ENCODE results near the gene PLAGL2. TPM values are rescaled to one million over a fixed set of nuclear protein-coding genes. Genes with fewer than 3 reads are reported as not detected.

PLAGL2 gene
- total and polyA plus RNA-seq, 2 experiments from 2014 or later: 13.2 to 28.2 TPM

DNA sequence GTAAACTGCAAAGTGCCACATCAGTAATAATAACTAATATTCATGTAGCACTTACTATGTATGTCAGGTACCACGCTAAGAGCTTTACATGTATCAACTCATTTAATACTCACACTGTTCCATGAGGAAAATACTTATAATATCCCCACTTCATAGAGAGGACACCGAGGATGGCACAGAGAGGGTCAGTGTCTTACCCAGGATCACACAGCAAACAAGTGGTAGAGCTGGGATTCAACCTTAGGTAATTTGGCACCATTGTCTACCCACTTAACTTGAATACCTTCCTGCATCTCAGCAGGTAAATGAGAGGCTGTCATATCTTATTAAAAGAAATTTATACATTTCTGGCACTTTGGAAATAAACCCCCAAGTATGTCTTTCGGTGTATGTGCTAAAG is 8.2 kb upstream of the PLAGL2 start:
- ATAC-seq (no peak), DNase-seq (ENCODE audit: low spot score) (no peak)
- no peaks in the 10 kb centered on the region for H3K4me1 ChIP-seq (ENCODE audit: insufficient read depth)
- peaks cover 63% of the 10 kb centered on the region for H3K36me3 ChIP-seq (ENCODE audit: insufficient read depth)
- no peaks in the 10 kb centered on the region for H3K4me1 Mint-ChIP-seq
- H3K27me3 ChIP-seq (ENCODE audit: insufficient read depth): no peaks in the 10 kb centered on the region
- H3K27me3 Mint-ChIP-seq (ENCODE audit: insufficient read depth, low read depth, poor library complexity): no peaks in the 10 kb centered on the region
- H3K4me3 ChIP-seq: no peak overlapping the region
- no peaks in the 10 kb centered on the region for H3K9me3 Mint-ChIP-seq
- no peak for TF ChIP-seq NANOG (IDR thresholded peaks at IDR 0.05; ENCODE audit: borderline replicate concordance)
- no peak for TF ChIP-seq EZH2phosphoT487 (IDR thresholded peaks at IDR 0.05; ENCODE audit: unreplicated experiment)
- no peak for TF ChIP-seq ZNF114 (CRISPR knock-in tag; IDR thresholded peaks at IDR 0.05)
- TF ChIP-seq EZH2 (IDR thresholded peaks at IDR 0.05; ENCODE audit: low read depth, unreplicated experiment): no peak
- TF ChIP-seq, protein P1, sequence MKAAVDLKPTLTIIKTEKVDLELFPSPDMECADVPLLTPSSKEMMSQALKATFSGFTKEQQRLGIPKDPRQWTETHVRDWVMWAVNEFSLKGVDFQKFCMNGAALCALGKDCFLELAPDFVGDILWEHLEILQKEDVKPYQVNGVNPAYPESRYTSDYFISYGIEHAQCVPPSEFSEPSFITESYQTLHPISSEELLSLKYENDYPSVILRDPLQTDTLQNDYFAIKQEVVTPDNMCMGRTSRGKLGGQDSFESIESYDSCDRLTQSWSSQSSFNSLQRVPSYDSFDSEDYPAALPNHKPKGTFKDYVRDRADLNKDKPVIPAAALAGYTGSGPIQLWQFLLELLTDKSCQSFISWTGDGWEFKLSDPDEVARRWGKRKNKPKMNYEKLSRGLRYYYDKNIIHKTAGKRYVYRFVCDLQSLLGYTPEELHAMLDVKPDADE (IDR thresholded peaks at IDR 0.05): no peak
- TF ChIP-seq, protein P2, sequence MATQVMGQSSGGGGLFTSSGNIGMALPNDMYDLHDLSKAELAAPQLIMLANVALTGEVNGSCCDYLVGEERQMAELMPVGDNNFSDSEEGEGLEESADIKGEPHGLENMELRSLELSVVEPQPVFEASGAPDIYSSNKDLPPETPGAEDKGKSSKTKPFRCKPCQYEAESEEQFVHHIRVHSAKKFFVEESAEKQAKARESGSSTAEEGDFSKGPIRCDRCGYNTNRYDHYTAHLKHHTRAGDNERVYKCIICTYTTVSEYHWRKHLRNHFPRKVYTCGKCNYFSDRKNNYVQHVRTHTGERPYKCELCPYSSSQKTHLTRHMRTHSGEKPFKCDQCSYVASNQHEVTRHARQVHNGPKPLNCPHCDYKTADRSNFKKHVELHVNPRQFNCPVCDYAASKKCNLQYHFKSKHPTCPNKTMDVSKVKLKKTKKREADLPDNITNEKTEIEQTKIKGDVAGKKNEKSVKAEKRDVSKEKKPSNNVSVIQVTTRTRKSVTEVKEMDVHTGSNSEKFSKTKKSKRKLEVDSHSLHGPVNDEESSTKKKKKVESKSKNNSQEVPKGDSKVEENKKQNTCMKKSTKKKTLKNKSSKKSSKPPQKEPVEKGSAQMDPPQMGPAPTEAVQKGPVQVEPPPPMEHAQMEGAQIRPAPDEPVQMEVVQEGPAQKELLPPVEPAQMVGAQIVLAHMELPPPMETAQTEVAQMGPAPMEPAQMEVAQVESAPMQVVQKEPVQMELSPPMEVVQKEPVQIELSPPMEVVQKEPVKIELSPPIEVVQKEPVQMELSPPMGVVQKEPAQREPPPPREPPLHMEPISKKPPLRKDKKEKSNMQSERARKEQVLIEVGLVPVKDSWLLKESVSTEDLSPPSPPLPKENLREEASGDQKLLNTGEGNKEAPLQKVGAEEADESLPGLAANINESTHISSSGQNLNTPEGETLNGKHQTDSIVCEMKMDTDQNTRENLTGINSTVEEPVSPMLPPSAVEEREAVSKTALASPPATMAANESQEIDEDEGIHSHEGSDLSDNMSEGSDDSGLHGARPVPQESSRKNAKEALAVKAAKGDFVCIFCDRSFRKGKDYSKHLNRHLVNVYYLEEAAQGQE (IDR thresholded peaks at IDR 0.05; ENCODE audit: unreplicated experiment): no peak
- TF ChIP-seq POLR2AphosphoS5 (IDR thresholded peaks at IDR 0.05; ENCODE audit: low read depth): no peak
- TF ChIP-seq ZNF331 (CRISPR knock-in tag; IDR thresholded peaks at IDR 0.05; ENCODE audit: low read depth): no peak
- TF ChIP-seq CREB1 (CRISPR knock-in tag; IDR thresholded peaks at IDR 0.05; ENCODE audit: low read depth): no peak
- TF ChIP-seq, protein P3, sequence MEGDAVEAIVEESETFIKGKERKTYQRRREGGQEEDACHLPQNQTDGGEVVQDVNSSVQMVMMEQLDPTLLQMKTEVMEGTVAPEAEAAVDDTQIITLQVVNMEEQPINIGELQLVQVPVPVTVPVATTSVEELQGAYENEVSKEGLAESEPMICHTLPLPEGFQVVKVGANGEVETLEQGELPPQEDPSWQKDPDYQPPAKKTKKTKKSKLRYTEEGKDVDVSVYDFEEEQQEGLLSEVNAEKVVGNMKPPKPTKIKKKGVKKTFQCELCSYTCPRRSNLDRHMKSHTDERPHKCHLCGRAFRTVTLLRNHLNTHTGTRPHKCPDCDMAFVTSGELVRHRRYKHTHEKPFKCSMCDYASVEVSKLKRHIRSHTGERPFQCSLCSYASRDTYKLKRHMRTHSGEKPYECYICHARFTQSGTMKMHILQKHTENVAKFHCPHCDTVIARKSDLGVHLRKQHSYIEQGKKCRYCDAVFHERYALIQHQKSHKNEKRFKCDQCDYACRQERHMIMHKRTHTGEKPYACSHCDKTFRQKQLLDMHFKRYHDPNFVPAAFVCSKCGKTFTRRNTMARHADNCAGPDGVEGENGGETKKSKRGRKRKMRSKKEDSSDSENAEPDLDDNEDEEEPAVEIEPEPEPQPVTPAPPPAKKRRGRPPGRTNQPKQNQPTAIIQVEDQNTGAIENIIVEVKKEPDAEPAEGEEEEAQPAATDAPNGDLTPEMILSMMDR (conservative IDR thresholded peaks at IDR 0.05; ENCODE audit: low read depth in 2 of 2): no peak
- TF ChIP-seq, protein P4, sequence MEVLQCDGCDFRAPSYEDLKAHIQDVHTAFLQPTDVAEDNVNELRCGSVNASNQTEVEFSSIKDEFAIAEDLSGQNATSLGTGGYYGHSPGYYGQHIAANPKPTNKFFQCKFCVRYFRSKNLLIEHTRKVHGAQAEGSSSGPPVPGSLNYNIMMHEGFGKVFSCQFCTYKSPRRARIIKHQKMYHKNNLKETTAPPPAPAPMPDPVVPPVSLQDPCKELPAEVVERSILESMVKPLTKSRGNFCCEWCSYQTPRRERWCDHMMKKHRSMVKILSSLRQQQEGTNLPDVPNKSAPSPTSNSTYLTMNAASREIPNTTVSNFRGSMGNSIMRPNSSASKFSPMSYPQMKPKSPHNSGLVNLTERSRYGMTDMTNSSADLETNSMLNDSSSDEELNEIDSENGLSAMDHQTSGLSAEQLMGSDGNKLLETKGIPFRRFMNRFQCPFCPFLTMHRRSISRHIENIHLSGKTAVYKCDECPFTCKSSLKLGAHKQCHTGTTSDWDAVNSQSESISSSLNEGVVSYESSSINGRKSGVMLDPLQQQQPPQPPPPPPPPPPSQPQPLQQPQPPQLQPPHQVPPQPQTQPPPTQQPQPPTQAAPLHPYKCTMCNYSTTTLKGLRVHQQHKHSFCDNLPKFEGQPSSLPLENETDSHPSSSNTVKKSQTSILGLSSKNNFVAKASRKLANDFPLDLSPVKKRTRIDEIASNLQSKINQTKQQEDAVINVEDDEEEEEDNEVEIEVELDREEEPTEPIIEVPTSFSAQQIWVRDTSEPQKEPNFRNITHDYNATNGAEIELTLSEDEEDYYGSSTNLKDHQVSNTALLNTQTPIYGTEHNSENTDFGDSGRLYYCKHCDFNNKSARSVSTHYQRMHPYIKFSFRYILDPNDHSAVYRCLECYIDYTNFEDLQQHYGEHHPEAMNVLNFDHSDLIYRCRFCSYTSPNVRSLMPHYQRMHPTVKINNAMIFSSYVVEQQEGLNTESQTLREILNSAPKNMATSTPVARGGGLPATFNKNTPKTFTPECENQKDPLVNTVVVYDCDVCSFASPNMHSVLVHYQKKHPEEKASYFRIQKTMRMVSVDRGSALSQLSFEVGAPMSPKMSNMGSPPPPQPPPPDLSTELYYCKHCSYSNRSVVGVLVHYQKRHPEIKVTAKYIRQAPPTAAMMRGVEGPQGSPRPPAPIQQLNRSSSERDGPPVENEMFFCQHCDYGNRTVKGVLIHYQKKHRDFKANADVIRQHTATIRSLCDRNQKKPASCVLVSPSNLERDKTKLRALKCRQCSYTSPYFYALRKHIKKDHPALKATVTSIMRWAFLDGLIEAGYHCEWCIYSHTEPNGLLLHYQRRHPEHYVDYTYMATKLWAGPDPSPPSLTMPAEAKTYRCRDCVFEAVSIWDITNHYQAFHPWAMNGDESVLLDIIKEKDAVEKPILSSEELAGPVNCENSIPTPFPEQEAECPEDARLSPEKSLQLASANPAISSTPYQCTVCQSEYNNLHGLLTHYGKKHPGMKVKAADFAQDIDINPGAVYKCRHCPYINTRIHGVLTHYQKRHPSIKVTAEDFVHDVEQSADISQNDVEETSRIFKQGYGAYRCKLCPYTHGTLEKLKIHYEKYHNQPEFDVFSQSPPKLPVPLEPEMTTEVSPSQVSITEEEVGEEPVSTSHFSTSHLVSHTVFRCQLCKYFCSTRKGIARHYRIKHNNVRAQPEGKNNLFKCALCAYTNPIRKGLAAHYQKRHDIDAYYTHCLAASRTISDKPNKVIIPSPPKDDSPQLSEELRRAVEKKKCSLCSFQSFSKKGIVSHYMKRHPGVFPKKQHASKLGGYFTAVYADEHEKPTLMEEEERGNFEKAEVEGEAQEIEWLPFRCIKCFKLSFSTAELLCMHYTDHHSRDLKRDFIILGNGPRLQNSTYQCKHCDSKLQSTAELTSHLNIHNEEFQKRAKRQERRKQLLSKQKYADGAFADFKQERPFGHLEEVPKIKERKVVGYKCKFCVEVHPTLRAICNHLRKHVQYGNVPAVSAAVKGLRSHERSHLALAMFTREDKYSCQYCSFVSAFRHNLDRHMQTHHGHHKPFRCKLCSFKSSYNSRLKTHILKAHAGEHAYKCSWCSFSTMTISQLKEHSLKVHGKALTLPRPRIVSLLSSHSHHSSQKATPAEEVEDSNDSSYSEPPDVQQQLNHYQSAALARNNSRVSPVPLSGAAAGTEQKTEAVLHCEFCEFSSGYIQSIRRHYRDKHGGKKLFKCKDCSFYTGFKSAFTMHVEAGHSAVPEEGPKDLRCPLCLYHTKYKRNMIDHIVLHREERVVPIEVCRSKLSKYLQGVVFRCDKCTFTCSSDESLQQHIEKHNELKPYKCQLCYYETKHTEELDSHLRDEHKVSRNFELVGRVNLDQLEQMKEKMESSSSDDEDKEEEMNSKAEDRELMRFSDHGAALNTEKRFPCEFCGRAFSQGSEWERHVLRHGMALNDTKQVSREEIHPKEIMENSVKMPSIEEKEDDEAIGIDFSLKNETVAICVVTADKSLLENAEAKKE (CRISPR knock-in tag; IDR thresholded peaks at IDR 0.05): no peak
- TF ChIP-seq STAT1 (IDR thresholded peaks at IDR 0.05; ENCODE audit: unreplicated experiment): no peak
- no peak for TF ChIP-seq JUNB (IDR thresholded peaks at IDR 0.05; ENCODE audit: unreplicated experiment)
- no peak overlapping the region for H3K27ac ChIP-seq (ENCODE audit: low read depth)
- peaks cover 60% of the 10 kb centered on the region for H3K36me3 Mint-ChIP-seq (ENCODE audit: low read depth)
- H3K27ac Mint-ChIP-seq: no peak overlapping the region
- H3K4me3 Mint-ChIP-seq: no peak overlapping the region
- peaks cover 41% of the 10 kb centered on the region for H4K20me1 ChIP-seq (replicated peaks; ENCODE audit: insufficient read depth)
- peaks cover 19% of the 10 kb centered on the region for H3F3A ChIP-seq (replicated peaks; ENCODE audit: low read depth)
- no peak overlapping the region for H3K4me2 ChIP-seq
- peaks cover 13% of the 10 kb centered on the region for H3K79me2 ChIP-seq (replicated peaks; ENCODE audit: insufficient read depth)
- H2AFZ ChIP-seq: no peak overlapping the region
- H3K9me2 ChIP-seq (ENCODE audit: insufficient read depth): no peaks in the 10 kb centered on the region

All from GM23338 (cell line).